GM12878 (cell line): ENCODE data around the gene KDM4F. TPM values are rescaled to one million over a fixed set of nuclear protein-coding genes. Genes with fewer than 3 reads are reported as not detected.

Experiments
- ATAC-seq: fragments of 200-7000 bp; cut with Tn5 transposase; 3 replicates; pipeline ENCODE4 v1.9.1; 2020; ENCODE audit warnings: mild to moderate bottlenecking, moderate library complexity
- BruUV-seq: library from RNA; stranded (reverse); fragments of 400-500 nt; replicated peaks from 2 replicates; lab custom pipeline; 2021; lab: Mats Ljungman, UMichigan
- CTCF ChIA-PET: fragments of 300-600 bp; sonication (Branson Sonifier 250); formaldehyde crosslinking; extraction: SDS; loops from one replicate; lab custom pipeline; 2021; ENCODE audit warnings: inconsistent platforms; lab: Yijun Ruan, JAX
- POLR2A ChIA-PET: fragments of 350-600 bp; formaldehyde crosslinking; extraction: SDS; loops from one replicate; lab custom pipeline; 2021; ENCODE audit warnings: inconsistent platforms; lab: Charles Lee
- RAD21 ChIA-PET: fragments of 300-600 bp; sonication (Branson Sonifier 250); formaldehyde crosslinking; loops from one replicate; lab custom pipeline; 2023; ENCODE audit warnings: antibody characterized with exemption; ENCODE audit not compliant: unreplicated experiment; lab: Charles Lee
- SMC1A ChIA-PET: fragments of 300-600 bp; sonication (Branson Sonifier 250); formaldehyde crosslinking; loops from one replicate; lab custom pipeline; 2023; ENCODE audit not compliant: unreplicated experiment, uncharacterized antibody; lab: Charles Lee
- DNase-seq: peaks from one replicate; pipeline ENCODE4 v3.0.0-alpha.2; 2011; ENCODE audit warnings: low read depth, low spot score
- FAIRE-seq: peaks from 3 replicates; lab custom pipeline; 2011; peaks lifted over from hg19 to GRCh38; lab: Jason Lieb, UNC
- H2AFZ ChIP-seq: 2 replicates; pipeline ENCODE4 v1.6.0; 2011; ENCODE audit warnings: low read depth, low read length, control low read depth; ENCODE audit not compliant: control insufficient read depth
- H3K27ac ChIP-seq: 2 replicates; pipeline ENCODE4 v1.5.1; 2011; ENCODE audit warnings: control low read depth; ENCODE audit not compliant: control insufficient read depth, insufficient read depth
- H3K27me3 ChIP-seq, 2 experiments: replicated peaks in 1 of 2; 2 replicates each; pipeline versions ENCODE4 v1.6.0 to v1.6.1; 2011; ENCODE audit warnings: low read length in 1 of 2; ENCODE audit not compliant: control insufficient read depth in 2 of 2, insufficient read depth in 2 of 2
- H3K36me3 ChIP-seq, 2 experiments: 2 replicates each; pipeline ENCODE4 v1.5.1; 2011; ENCODE audit warnings: low read length in 1 of 2; ENCODE audit not compliant: control insufficient read depth in 2 of 2, insufficient read depth in 2 of 2
- H3K4me1 ChIP-seq: 2 replicates; pipeline ENCODE4 v1.6.1; 2011; ENCODE audit warnings: mild to moderate bottlenecking, low read length, moderate library complexity, mixed read lengths; ENCODE audit not compliant: control insufficient read depth, insufficient read depth
- H3K4me2 ChIP-seq: 2 replicates; pipeline ENCODE4 v1.6.0; 2011; ENCODE audit warnings: control low read depth; ENCODE audit not compliant: control insufficient read depth, insufficient read depth
- H3K4me3 ChIP-seq: fragments of 200-600 bp; sonication (generic); 2 replicates; pipeline ENCODE4 v1.5.1; 2016
- H3K79me2 ChIP-seq: 2 replicates; pipeline ENCODE4 v1.6.0; 2011; ENCODE audit warnings: low read length; ENCODE audit not compliant: control insufficient read depth, insufficient read depth
- H3K9ac ChIP-seq: 2 replicates; pipeline ENCODE4 v1.8.0; 2011; ENCODE audit warnings: low read length, control low read depth, mixed read lengths; ENCODE audit not compliant: control insufficient read depth, insufficient read depth
- H3K9me3 ChIP-seq: replicated peaks from 3 replicates; pipeline ENCODE4 v1.5.1; 2011; ENCODE audit warnings: mild to moderate bottlenecking, low read length; ENCODE audit not compliant: control insufficient read depth, insufficient read depth
- H4K20me1 ChIP-seq: 2 replicates; pipeline ENCODE4 v1.6.0; 2011; ENCODE audit not compliant: control insufficient read depth, insufficient read depth
- BCLAF1 ChIP-seq: fragments of 450-650 bp; IDR thresholded peaks from 2 replicates; pipeline ENCODE4 v1.6.1; 2017; ENCODE audit warnings: antibody characterized with exemption, mild to moderate bottlenecking, moderate library complexity
- ESRRA ChIP-seq: IDR thresholded peaks from 2 replicates; pipeline ENCODE4 v1.6.1; 2012; ENCODE audit warnings: mild to moderate bottlenecking, low read length, improper control_type of control experiment
- GATAD2B ChIP-seq: fragments of 450-650 bp; conservative IDR thresholded peaks from 2 replicates; pipeline ENCODE4 v1.6.1; 2017; ENCODE audit warnings: low read depth, mild to moderate bottlenecking, moderate library complexity
- HCFC1 ChIP-seq: fragments of 150-350 bp; IDR thresholded peaks from 2 replicates; pipeline ENCODE4 v1.6.1; 2014; ENCODE audit warnings: low read length
- HDAC2 ChIP-seq: fragments of 200-600 bp; sonication (generic); IDR thresholded peaks from 2 replicates; pipeline ENCODE4 v1.6.1; 2017
- JUNB ChIP-seq: IDR thresholded peaks from 2 replicates; pipeline ENCODE4 v1.6.1; 2016; ENCODE audit warnings: antibody characterized with exemption, mild to moderate bottlenecking
- KLF5 ChIP-seq: fragments of 450-650 bp; IDR thresholded peaks from 2 replicates; pipeline ENCODE4 v1.6.1; 2014; ENCODE audit warnings: mild to moderate bottlenecking; ENCODE audit not compliant: partially characterized antibody
- NFIC ChIP-seq: IDR thresholded peaks from 2 replicates; pipeline ENCODE4 v1.6.1; 2012; ENCODE audit warnings: low read depth, mild to moderate bottlenecking, inconsistent platforms, low read length, moderate library complexity
- POLR2AphosphoS5 ChIP-seq: IDR thresholded peaks from 2 replicates; pipeline ENCODE4 v1.6.1; 2011; ENCODE audit warnings: mild to moderate bottlenecking, low read length, inconsistent platforms
- RB1 ChIP-seq: fragments of 450-650 bp; formaldehyde crosslinking; IDR thresholded peaks from 2 replicates; pipeline ENCODE4 v1.6.1; 2017; ENCODE audit warnings: mild to moderate bottlenecking, borderline replicate concordance
- SIX5 ChIP-seq: IDR thresholded peaks from 2 replicates; pipeline ENCODE4 v1.6.1; 2011; ENCODE audit warnings: mild to moderate bottlenecking, low read depth, low read length, moderate library complexity; ENCODE audit not compliant: severe bottlenecking
- SKIL ChIP-seq: fragments of 450-650 bp; IDR thresholded peaks from 2 replicates; pipeline ENCODE4 v1.6.1; 2017; ENCODE audit warnings: mild to moderate bottlenecking, low read depth, inconsistent platforms; ENCODE audit not compliant: poor library complexity, severe bottlenecking
- ZNF217 ChIP-seq: fragments of 450-650 bp; IDR thresholded peaks from 2 replicates; pipeline ENCODE4 v1.6.1; 2017; ENCODE audit warnings: antibody characterized with exemption, mild to moderate bottlenecking
- ZNF384 ChIP-seq: IDR thresholded peaks from 2 replicates; pipeline ENCODE4 v1.6.1; 2012; ENCODE audit warnings: low read depth, mild to moderate bottlenecking, low read length, improper control_type of control experiment, borderline replicate concordance
- WGBS: methylation state at CpG from one replicate; pipeline ENCODE4 v1.1.6; 2016; ENCODE audit warnings: low lambda C conversion rate; ENCODE audit not compliant: insufficient replicate concordance, insufficient coverage; ENCODE audit errors: missing lambda C conversion rate; 5-methylcytosine and 5-hydroxymethylcytosine counted together
- in situ Hi-C: fragments of 300-500 bp; cut with MboI; formaldehyde crosslinking; loops from 9 replicates; pipeline ENCODE4 v1.14.3; 2018; ENCODE audit warnings: mixed read lengths
- intact Hi-C: fragments of 100-400 bp; cut with micrococcal nuclease; formaldehyde crosslinking; loops from one replicate; pipeline ENCODE4 v1.14.2; 2022; ENCODE audit not compliant: unreplicated experiment
- polyA plus RNA-seq, 11 experiments: library from polyadenylated mRNA; depleted of rRNA in 4 of 11; unstranded in 6 of 11; stranded (reverse) in 5 of 11; fragments of >200 nt; fragmentation: Nextera tagmentation in 4 of 11; fragmentation: Illumina TruSeq in 1 of 11; extraction: Ambion mirVana in 4 of 11; extraction: Trizol in 1 of 11; gene quantifications; 1 replicate in 1 of 11; 2 replicates in 10 of 11; pipeline versions ENCODE4 v1.2.1 to v1.2.3, GENCODE V29; 2011 to 2016; ENCODE audit warnings: inconsistent platforms in 2 of 11, missing spikeins in 2 of 11, low read depth in 1 of 11
- total RNA-seq, 4 experiments: library from RNA; depleted of rRNA in 3 of 4; stranded (reverse); fragments of >200 nt in 3 of 4; fragmentation: Illumina TruSeq in 1 of 4; extraction: Trizol in 1 of 4; gene quantifications; 2 replicates each; pipeline versions ENCODE4 v1.2.1 to v1.2.3, GENCODE V29; 2013 to 2021

The KDM4F gene
- total and polyA plus RNA-seq, 10 of the 15 experiments (the other 5 are each of a cell fraction or from before 2014, with no cell fraction given), result not detected

GRCh38 chr11:95100191-95100648 is 51.0 kb downstream of the KDM4F start:
- no peak for TF ChIP-seq POLR2AphosphoS5
- no peak for TF ChIP-seq ESRRA
- TF ChIP-seq SKIL, result no peak
- TF ChIP-seq NFIC, result no peak
- TF ChIP-seq HCFC1, result no peak
- no peak for TF ChIP-seq RB1
- TF ChIP-seq GATAD2B, result no peak
- no peak for TF ChIP-seq KLF5
- TF ChIP-seq HDAC2, result no peak
- no peak for TF ChIP-seq ZNF217
- no peak for TF ChIP-seq SIX5
- no peak for TF ChIP-seq ZNF384
- TF ChIP-seq BCLAF1, result no peak
- TF ChIP-seq JUNB, result no peak
- TF ChIP-seq, all 136 proteins: peak for 0
- no peak for ATAC-seq
- no TSS peak for BruUV-seq
- ChIA-PET SMC1A (interaction anchor here (17.5 kb wide), 1 partner anchor 30 kb away, joined by 315 read pairs; the partner anchor contains the start of gene SRSF8), POLR2A (interaction anchor here (3.6 kb wide), 1 partner anchor 11 kb away, joined by 19 read pairs; the partner anchor contains the start of gene ENDOD1), CTCF (interaction anchor here (0.8 to 13.7 kb wide), 4 partner anchors 15 to 52 kb away, joined by 3 to 296 read pairs (median 4); partner anchors contain the start of gene SRSF8), RAD21 (interaction anchor here (1.2 kb wide), 1 partner anchor 457 kb away, joined by 3 read pairs; no protein-coding TSS in a partner anchor)
- intact Hi-C loops (no loop called here), in situ Hi-C loops (no loop called here)
- H3K4me1 ChIP-seq, result peaks cover 18% of the 10 kb centered on the region
- H3K79me2 ChIP-seq, result peaks cover 2% of the 10 kb centered on the region
- no peak overlapping the region for H3K4me2 ChIP-seq
- no peaks in the 10 kb centered on the region for H3K9me3 ChIP-seq
- H3K27ac ChIP-seq, result no peak overlapping the region
- FAIRE-seq, result no peak
- H3K27me3 ChIP-seq, result no peaks in the 10 kb centered on the region
- H3K4me3 ChIP-seq, result no peak overlapping the region
- H4K20me1 ChIP-seq, result no peaks in the 10 kb centered on the region
- 35% methylated on average over 4 of the region's 4 CpGs for WGBS
- no peaks in the 10 kb centered on the region for H3K36me3 ChIP-seq
- H3K9ac ChIP-seq, result no peak overlapping the region
- DNase-seq, result no peak
- H2AFZ ChIP-seq, result no peak overlapping the region
